Right renal cortex interstitium (tissue), 3 donors: ENCODE measurements around the gene PNPO. TPM values are rescaled to one million over a fixed set of nuclear protein-coding genes. Genes with fewer than 3 reads are reported as not detected.
"Not testable (repeated sequence)": the region's sequence is repeated elsewhere in the genome, so short reads cannot be mapped to it uniquely, and the experiment has no call there.

Experiments used
- DNase-seq, 3 donors: peaks; one replicate each; pipeline ENCODE4 v3.0.0-alpha.2; 2013; ENCODE audit warnings: low read depth in 3 of 3, low spot score in 2 of 3
- polyA plus RNA-seq, 3 donors: library from polyadenylated mRNA; unstranded; fragments of 120-200 nt; gene quantifications; one replicate each; pipeline ENCODE4 v1.2.1, GENCODE V29; 2013; ENCODE audit not compliant: insufficient read length in 3 of 3

Gene PNPO
- polyA plus RNA-seq, 3 donors = 17.5 to 20.2 (median 19.6) TPM

DNA sequence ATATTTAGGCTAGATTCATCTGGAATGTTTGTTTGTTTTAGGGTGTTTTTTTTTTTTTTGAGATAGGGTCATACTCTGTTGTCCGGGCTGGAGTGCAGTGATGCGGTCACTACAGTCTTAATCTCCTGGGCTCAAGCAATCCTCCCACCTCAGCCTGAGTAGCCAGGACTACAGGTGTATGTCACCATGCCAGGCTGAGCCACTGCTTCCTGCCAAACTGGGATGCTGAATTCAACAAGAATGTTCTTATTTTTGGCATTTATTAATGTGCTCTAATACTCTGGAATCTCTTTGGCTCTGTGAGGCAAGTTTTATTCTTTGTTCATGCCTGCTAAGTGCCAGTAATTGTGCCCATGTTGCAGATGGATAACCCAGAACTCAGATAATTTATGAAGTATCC, 23.8 kb upstream of the PNPO start:
- no peak for DNase-seq

DNA sequence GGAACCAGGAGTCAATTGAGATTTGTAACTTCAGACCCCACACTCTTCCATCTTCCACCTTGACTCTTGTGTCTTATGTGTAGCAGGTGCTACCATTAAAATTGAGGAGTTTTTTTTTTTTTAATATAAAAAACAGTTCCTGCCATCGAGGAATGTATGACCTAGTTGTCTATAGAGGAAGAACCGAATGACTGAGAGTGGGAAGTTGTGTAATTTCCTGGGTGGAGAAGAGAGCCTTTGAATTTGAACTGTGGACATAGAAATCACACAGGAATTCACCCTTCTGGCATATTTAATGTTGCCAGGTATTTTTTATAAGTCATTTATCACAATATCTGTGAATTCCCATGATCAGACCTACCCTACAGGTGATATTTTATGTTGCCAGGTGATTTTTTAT, 23.4 kb upstream of the PNPO start:
- DNase-seq = no peak

DNA sequence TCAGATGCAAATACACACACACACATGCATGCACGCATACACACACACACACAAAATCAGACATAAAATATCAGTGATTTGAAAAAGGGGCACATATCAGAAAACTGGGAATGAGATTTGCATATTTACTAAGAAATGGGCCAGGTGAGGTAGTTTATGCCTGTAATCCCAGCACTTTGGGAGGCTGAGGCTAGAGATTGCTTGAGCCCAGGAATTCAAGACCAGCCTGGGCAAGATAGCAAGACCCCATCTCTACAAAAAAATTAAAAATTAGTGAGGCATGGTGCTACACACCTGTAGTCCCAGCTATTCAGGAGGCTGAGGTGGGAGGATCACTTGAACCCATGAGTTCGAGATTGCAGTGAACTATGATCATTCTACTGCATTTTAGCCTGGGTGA, 22.4 kb upstream of the PNPO start:
- no peak for DNase-seq

DNA sequence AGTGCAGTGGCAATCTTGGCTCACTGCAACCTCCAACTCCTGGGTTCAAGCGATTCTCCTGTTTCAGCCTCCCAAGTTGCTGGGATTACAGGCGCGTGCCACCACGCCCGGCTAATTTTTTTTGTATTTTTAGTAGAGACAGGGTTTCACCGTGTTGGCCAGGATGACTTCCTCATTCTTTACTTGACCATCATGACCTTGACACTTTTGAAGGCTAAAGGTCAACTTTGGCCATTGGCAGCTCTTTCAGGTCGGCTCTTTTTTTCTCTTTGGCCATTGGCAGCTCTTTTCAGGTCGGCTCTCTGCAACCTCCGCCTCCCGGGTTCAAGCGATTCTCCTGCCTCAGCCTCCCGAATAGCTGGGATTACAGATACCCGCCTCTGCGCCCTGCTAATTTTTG, 21.5 kb upstream of the PNPO start:
- DNase-seq = not testable (repeated sequence)

DNA sequence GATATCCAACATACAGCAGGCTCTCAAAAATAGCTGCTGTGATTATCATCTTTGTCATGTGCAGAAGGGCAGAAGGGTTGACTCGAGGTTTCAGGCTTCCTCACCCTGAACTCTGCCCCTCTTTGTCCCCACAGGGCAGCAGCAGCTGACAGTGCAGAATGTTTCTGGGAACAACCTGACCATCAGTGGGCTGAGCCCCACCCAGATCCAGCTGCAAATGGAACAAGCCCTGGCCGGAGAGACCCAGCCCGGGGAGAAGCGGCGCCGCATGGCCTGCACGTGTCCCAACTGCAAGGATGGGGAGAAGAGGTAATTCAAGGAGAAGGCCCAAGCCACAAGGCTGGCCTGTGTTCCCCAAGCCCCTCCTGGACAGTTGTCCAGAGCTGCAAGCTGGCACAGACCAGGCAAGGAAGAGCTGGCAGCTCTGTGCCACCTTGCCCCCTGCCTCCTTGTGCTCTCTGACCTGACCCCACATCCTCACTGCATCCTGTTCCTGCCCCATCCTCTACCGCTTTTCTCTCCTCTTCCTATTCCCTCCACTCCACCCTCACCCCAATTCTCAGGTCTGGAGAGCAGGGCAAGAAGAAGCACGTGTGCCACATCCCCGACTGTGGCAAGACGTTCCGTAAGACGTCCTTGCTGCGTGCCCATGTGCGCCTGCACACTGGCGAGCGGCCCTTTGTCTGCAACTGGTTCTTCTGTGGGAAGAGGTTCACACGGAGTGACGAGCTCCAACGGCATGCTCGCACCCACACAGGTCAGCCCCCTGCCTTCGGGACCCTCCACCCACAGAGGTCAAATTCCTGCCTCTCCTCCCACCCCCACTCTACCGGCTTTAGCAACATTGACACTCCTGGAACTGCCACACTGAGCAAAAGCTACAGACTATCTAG, 16.3 kb upstream of the PNPO start:
- DNase-seq = no peak

DNA sequence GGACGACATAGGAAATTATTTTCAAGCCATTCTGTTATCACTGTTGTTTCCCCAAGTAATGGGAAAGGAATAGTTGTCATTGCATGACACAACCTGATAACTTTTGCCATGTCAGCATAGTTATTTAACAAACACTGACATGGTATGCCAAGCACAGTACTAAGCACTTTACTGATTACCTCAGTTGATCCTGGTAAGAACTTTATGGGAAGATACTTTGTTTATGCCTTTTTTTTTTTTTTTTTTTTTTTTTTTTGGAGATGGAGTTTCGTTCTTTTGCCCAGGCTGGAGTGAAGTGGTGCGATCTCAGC, 15.7 kb upstream of the PNPO start:
- no peak for DNase-seq

DNA sequence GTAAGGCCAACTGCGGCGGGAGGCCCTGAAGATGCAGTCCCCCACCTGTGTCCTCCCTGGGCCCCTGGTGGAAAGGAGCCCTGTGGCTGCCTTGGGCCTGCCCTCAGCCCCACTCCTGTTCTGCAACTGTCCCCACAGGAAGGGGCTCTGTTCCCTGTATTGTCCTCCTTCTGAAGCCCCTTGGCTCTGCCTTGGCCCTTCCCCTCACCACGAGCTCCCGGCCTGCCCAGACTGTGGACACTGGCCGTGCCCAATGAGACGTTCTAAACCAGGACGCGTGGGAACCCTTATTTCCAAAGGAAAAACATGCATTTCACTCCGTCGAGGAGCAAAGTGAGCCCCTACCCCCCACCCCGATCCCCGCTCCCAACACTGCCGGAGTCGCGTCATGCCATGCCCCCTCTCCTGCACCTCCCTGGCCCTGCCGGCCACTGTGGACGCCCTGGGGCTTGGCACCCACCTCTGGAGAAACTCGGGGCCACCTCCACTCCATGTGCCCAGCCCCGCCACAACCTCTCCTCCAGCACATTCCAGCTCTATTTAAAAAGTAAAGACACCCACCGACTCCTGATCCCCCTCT, 13.5 kb upstream of the PNPO start:
- no peak for DNase-seq

DNA sequence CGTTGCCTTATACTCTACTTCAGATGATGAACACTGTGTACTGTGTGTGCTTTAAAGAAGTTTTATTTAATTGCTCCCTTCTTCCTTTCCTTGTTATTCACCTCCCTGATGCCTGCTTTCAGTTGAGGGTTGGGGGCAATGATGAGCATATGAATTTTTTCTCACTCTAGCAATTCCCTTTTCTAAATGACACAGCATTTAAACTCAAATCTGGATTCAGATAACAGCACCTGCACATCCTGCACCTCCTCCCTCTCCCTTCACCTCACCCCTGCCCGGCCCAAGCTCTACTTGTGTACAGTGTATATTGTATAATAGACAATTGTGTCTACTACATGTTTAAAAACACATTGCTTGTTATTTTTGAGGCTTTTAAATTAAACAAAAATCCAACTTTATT, 13.0 kb upstream of the PNPO start:
- no peak for DNase-seq

DNA sequence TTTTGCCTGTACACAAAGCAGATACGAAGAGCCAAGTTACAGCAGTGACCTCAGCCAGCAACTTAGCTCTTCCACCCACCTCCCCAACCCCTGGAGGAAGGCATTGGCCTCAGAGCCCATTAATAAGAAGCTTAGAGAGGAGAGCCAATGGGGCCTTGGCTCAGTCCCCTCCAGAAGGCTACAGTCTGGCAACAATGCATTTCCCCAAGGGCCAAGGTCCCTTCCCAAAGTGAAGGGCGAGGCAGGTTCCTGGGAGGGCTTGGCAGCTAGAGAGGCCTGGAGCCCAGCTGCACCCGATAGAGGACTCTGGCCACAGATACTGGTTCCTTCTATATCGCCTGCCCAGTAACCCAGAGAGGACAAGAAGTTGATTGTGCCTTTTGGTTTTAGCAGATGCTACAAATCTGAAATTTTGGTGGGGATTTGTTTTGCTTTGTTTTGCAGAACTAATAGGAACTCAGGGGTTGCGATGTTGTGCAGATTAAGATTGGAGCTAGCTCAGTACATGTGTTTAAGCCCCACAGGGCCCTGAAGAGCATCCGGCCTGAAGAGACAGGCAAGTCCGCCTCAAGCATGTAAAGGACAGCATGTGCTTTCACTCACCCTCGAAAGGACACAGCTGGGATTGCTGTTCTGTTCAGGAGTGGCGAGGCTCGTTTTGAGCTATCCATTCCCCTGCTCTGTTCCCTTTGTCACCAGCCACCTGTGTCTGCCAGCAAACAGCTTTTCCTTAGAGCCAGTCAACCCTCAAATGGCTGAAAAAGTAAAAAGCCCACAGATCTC, 12.0 kb upstream of the PNPO start:
- DNase-seq = no peak

DNA sequence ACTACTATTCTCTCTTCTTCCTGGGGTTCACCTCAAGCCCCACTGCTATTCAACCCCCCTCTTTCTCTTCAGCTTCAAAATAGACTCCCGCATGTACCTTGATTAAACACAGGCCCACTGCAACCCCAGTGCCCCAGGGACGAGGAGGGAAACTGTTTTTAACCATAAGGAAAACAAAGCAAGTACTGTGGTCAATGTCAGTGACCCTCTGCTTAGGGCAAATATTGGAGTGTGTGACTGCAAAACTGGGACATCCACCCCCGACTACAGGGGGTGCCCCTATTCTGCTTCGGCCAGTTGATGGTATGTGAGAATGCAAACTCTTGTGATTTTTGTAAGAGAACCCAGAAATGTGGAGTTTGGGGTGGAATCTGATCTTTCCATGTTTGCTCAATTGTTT, 9.5 kb upstream of the PNPO start:
- DNase-seq = no peak

DNA sequence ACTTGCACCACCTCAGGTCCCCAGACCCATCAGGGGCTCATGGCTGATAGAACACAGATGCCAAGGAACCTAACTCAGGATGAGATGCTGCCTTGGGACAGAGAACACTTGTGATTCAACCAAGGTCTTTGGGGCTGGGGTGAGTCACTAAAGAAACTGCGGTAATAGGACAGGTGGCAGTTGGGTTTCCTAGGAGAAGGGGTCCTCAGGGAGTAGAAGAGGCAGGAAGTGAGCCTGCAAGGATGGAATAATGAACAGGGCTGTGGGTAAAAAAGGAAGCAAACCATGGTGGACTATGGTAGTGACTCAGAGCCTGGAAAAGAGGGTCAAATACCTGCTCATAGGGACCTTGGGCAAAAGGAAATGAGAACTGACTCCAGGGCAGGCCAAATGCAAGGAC, 6.5 kb upstream of the PNPO start:
- no peak for DNase-seq

DNA sequence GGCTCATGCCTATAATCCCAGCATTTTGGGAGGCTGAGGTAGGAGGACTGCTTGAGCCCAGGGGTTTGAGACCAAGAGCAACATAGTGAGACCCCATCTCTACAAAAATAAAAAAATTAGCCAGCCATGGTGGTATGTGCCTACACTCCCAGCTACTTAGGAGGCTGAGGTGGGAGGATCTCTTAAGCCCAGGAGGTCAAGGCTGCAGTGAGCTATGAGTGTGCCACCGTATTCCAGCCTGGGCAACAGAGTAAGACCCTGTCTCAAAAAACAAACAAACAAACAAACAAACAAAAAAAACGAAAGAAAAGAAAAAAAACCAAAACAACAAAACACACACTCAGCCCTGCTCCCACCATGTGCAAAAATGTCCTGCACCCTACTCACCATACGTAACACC, 5.9 kb upstream of the PNPO start:
- not testable (repeated sequence) for DNase-seq

DNA sequence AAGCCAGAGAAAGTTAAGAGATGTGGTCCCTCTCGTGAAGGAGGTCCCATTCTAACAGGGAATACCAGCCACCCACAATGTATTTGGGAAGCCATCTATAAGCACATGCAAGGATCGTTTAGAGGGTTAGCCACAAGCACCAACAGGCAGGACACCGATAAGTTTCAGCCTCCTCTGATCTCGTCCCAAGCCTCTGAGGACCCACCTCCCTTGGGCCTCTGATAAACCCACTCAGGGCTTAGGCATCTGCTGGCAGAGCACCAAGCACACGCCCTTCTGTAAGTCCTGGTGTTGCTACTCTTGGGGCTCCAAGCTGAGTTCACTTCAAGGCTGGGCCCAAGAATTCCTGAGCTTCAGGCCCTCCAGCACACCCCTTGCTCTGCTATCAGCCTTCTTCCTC, 5.4 kb upstream of the PNPO start:
- DNase-seq = no peak

DNA sequence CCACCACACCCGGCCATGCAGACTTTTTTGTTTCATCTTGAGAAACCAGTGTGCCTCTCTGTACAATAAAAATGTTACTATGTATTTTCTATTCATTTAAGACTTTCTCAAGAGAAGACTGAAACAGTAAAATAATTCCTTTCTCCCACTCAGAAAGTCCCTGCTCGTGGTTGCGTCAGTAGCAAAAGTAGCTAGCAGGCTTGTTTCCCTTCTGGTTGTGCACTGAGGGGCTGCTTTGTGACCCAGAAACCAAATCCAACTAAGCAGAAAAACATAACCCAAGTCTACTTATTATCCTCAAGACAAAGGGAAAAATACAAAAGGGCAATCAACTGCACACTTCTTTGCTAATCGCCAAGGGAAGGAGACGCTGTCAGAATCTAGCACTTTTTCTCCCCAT, 3.4 kb upstream of the PNPO start:
- no peak for DNase-seq

DNA sequence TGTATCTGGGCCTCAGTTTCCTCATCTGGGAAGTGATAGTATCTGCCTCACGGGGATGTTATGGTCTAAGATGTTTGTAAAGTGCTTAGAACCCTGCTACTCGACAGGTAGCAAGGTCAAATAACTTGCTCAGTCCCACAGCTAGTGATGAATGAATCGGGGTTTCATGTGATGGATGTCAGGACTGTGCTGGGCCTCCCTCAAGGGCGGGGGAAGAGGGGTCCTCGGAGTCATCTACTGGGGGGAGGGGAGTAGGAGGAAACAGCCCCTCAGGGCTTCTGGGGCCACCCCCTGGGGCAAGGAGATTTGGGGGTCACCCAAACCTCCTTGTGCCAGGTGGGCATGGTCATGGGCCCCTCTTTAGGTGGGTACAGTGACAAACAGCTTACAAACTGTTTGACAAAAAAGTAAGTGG, 732 bp downstream of the PNPO start:
- DNase-seq = no peak

DNA sequence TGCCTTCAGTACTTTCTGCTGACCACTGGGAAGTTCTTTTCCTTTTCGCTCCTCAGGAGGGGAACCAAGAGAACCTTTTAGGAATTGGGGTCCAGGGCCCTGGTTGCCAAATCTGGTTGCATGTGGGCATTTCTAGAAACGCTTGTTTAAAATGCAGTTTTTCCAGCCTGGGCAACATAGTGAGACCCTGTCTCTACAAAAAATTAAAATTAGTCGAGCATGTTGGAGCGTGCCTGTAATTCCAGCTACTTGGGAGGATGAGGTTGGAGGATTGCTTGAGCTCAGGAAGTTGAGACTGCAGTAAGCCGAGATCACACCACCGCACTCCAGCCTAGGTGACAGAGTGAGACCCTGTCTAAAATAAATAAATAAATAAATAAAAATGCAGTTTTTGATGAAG, 1.2 kb downstream of the PNPO start:
- no peak for DNase-seq

DNA sequence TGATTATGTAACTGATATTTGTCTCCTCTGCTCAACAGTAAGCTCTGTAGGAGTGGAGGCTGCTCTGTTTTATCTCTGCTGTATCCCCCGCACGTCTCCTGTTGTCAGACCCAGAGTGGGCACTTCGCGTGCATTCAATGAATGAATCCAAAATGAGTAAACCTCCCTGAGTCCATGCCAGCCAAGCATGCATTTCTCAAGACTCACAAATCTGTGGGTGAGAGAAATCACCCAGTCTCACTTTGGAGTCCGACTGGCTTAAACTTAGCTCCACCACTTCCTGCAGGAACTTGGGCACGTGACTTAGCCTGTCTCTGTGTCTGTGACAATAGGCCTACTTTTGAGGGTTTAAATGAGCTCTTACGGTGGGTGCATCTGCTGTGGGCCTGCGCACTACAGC, 3.7 kb downstream of the PNPO start:
- no peak for DNase-seq

DNA sequence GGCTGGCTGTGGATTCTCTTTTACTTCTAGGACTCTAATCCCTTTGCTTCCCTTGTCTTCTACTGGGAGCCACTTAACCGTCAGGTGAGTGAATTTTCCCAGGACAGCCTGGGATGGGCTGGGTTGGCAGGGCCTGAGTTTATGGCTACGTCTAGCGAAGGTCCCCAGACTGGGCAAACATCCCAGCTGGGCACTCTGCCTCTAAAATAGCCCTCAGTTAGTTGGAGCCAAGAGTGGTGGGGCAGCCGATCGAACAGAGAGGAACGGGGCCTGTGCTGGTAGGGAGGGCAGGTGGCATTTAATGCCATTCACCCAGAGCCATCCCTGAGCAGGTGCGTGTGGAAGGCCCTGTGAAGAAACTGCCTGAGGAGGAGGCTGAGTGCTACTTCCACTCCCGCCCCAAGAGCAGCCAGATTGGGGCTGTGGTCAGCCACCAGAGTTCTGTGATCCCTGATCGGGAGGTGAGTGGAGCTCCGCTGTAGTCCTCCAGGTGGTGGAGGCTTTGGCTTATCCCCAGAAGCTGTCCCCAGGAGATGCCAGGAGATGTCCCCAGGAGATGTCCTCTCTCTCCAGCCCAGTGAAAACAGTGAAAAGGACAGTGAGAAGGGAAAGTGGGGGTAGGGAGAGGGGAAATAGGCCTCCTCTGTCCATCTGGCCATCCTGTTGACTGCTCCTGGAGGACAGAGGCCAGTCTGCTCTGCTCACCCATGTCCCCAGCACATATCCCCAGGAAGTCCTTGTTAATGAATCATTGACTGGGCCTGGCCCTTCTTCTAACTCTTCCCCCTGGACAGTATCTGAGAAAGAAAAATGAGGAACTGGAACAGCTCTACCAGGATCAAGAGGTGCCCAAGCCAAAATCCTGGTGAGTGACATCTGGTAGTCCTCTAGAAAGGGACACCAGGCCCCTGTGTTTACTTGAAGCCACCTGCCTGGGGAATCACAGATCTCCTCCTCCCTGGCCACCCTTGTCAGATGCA, 4.4 kb downstream of the PNPO start:
- no peak for DNase-seq

DNA sequence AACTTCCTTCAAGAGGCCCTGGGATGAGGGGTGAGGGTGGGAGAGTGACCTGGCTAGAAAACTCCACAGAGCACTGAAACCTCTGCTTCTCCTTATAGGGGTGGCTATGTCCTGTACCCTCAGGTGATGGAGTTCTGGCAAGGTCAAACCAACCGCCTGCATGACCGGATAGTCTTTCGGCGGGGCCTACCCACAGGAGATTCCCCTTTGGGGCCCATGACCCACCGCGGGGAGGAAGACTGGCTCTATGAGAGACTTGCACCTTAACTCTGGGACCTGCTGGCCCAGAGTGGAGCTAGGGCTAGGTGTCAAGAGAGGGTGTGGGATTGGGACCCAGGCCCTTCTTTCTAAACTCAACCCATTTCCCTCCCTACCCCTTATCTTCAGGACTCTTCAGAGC, 5.1 kb downstream of the PNPO start:
- no peak for DNase-seq

DNA sequence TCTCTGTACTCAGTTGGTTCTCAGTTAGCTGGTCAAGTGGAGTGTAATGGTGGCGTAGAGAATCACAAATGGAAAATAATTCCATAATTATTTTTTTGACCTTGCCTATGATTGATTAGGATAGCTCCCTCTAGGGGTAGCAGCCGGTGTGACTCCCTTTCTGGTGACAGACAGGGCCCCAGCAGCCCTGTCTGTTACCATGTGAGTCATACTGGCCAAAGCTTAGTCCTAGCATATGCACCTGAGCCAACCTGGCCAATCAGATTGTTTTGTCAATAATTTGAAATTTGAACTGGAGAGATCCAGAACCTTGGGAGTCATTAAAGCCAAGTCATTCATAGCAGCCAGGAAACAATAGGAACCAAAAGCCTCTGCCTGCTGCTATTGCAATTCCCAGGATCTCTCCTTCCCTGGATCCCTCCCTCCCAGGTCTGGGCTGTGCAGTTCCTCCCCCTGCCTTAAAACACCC, 5.6 kb downstream of the PNPO start:
- DNase-seq = no peak
